Common myeloid progenitor, CD34-positive (primary cell): Measurements from ENCODE around the gene ERRFI1.

Source experiments
- CTCF ChIA-PET: fragments of 350-600 bp; sonication (Branson Sonifier 250); formaldehyde crosslinking; loops from one replicate; lab custom pipeline; 2021; ENCODE audit warnings: antibody characterized with exemption; lab: Charles Lee
- POLR2A ChIA-PET: fragments of 350-600 bp; sonication (Branson Sonifier 250); formaldehyde crosslinking; loops from one replicate; lab custom pipeline; 2021; ENCODE audit warnings: antibody characterized with exemption; lab: Charles Lee
- DNase-seq, 3 donors: peaks; one replicate each; pipeline versions ENCODE4 v3.0.0 to v3.0.0-alpha.2; 2013
- H3K27ac ChIP-seq, 2 experiments: 1 replicate in 1 of 2; 2 replicates in 1 of 2; pipeline ENCODE4 v1.7.0; 2013; ENCODE audit warnings: inconsistent platforms in 2 of 2, low read length in 2 of 2, mild to moderate bottlenecking in 2 of 2, low read depth in 1 of 2, moderate library complexity in 1 of 2; ENCODE audit not compliant: severe bottlenecking in 2 of 2, insufficient read depth in 1 of 2, poor library complexity in 1 of 2
- H3K27me3 ChIP-seq, 5 experiments: replicated peaks in 2 of 5; 1 replicate in 3 of 5; 2 replicates in 2 of 5; pipeline versions ENCODE4 v1.6.1 to v1.7.0; 2013; ENCODE audit warnings: low read length in 4 of 5, mild to moderate bottlenecking in 2 of 5, moderate library complexity in 2 of 5, inconsistent platforms in 1 of 5; ENCODE audit not compliant: insufficient read depth in 5 of 5, control insufficient read depth in 4 of 5
- H3K36me3 ChIP-seq, 4 experiments: 1 replicate in 2 of 4; 2 replicates in 2 of 4; pipeline versions ENCODE4 v1.6.1 to v1.7.0; 2013; ENCODE audit warnings: low read length in 3 of 4, control low read depth in 1 of 4, mild to moderate bottlenecking in 1 of 4; ENCODE audit not compliant: control insufficient read depth in 4 of 4, insufficient read depth in 4 of 4
- H3K4me1 ChIP-seq, 4 experiments: 1 replicate in 3 of 4; 2 replicates in 1 of 4; pipeline versions ENCODE4 v1.6.1 to v1.7.1; 2013; ENCODE audit warnings: low read length in 3 of 4, mild to moderate bottlenecking in 3 of 4, control low read depth in 1 of 4, inconsistent platforms in 1 of 4, moderate library complexity in 1 of 4; ENCODE audit not compliant: control insufficient read depth in 4 of 4, insufficient read depth in 4 of 4; ENCODE audit errors: control extremely low read depth in 1 of 4
- H3K4me3 ChIP-seq, 7 experiments: 1 replicate in 4 of 7; 2 replicates in 3 of 7; pipeline versions ENCODE4 v1.5.1 to v1.7.0; 2013; ENCODE audit warnings: mild to moderate bottlenecking in 7 of 7, low read length in 6 of 7, moderate library complexity in 6 of 7, inconsistent platforms in 2 of 7, low read depth in 2 of 7, control low read depth in 1 of 7; ENCODE audit not compliant: insufficient read depth in 4 of 7, control insufficient read depth in 1 of 7; ENCODE audit errors: extremely low read depth in 1 of 7
- H3K9me3 ChIP-seq, 5 experiments: 1 replicate in 4 of 5; 2 replicates in 1 of 5; pipeline versions ENCODE4 v1.6.1 to v1.7.1; 2013; ENCODE audit warnings: low read length in 4 of 5, mild to moderate bottlenecking in 2 of 5, inconsistent platforms in 1 of 5, low read depth in 1 of 5, moderate library complexity in 1 of 5; ENCODE audit not compliant: control insufficient read depth in 4 of 5, insufficient read depth in 2 of 5; ENCODE audit errors: control extremely low read depth in 1 of 5
- WGBS: methylation state at CpG from one replicate; pipeline ENCODE4 v1.1.5; 2013; ENCODE audit not compliant: insufficient coverage; 5-methylcytosine and 5-hydroxymethylcytosine counted together

Gene ERRFI1

DNA sequence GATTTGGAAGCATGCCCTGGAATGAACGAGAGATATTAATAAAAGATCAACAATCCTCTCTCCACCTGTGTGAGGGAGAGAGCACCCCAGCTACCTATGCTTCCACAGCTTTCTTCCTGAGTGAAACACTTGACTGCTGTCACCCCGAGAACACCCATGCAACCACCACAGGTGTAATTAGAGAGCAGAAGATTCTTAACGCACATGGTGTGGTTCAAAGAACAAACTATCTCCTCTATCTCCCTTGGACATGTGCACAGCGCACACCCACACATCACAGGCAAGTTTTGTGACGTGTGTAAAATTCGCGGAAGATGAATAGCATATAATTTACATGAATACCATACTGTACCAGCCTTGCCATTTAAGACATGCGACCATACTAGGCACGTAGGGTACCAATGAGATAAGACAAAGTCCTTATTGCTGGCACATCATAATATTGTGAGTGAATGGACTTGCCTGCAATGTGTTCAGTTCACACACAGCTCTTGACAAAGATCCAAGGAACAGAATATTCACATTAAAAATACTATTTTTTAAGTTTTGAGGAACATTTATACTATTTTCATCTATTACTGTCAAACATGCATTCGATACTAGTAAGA lies 11.6 kb downstream of the ERRFI1 start:
- Histone ChIP-seq H3K27ac (no peak overlapping the region), H3K4me1 (no peaks in the 10 kb centered on the region), H3K36me3 (no peaks in the 10 kb centered on the region), H3K4me3 (no peak overlapping the region), H3K9me3 (no peaks in the 10 kb centered on the region), H3K27me3 (peaks cover 8 to 18% (median 11%) of the 10 kb centered on the region in 5 experiments)
- POLR2A ChIA-PET, result no interaction called here
- DNase-seq, result no peak
- 100% methylated on average over 2 of the region's 10 CpGs for WGBS
- CTCF ChIA-PET, result interaction anchor here (0.8 to 10.4 kb wide), 16 partner anchors 9 to 353 kb away, joined by 3 to 108 read pairs (median 6); partner anchors contain the start of gene SLC45A1

DNA sequence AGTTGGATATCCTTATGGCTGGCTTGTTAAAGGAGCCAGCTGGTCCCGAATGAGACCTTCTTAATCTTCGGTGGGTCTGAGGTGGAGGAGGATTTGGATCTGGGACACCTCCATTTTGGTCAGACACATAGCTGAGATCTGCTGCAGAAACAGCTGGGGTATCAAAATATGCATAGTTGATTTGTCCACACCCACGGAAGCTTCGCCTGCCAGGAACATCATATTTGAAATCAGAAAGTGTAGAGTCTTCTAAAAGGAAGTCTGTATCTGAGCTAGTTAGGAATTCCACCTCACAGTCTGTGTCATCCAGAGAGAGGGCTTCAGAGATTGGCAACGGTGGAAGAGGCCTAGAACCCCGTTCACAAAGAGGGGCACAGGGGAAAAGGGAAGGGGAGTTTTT lies 12.3 kb downstream of the ERRFI1 start:
- DNase-seq, result no peak
- Histone ChIP-seq H3K4me3 (no peak overlapping the region), H3K27ac (no peak overlapping the region), H3K27me3 (peaks cover 8 to 18% (median 10%) of the 10 kb centered on the region in 5 experiments), H3K4me1 (no peaks in the 10 kb centered on the region), H3K36me3 (no peaks in the 10 kb centered on the region), H3K9me3 (no peaks in the 10 kb centered on the region)
- ChIA-PET CTCF (interaction anchor here (0.8 to 10.4 kb wide), 9 partner anchors 10 to 336 kb away, joined by 3 to 108 read pairs (median 8); partner anchors contain the start of gene SLC45A1), POLR2A (no interaction called here)
- WGBS, result 93% methylated on average over 2 of the region's 6 CpGs

DNA sequence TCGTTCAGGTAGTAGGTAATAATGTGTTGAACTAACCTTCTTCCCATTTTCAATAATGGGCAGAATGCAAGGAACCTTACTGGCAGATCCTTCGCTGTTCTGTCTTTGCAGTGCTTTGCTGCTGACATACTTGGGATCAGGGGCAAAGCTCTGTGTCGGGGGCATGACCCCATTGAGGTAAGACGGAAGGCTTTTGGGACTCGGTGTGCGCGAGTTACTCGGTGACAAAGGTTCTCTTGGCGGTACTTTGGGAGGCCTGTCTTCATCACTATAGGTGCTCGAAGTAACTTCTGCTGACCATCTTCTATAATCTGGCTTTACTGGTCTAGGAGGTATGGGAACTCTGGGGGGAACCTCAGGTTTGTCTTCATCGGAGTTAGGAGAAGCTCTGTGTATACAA lies 12.7 kb downstream of the ERRFI1 start:
- H3K4me3 ChIP-seq, result no peak overlapping the region
- H3K27me3 ChIP-seq, result peaks cover 8 to 18% (median 8%) of the 10 kb centered on the region in 5 experiments
- CTCF ChIA-PET, result interaction anchor here (0.8 to 10.4 kb wide), 6 partner anchors 9 to 336 kb away, joined by 3 to 108 read pairs (median 3); no protein-coding TSS in a partner anchor
- H3K27ac ChIP-seq, result no peak overlapping the region
- WGBS, result 99% methylated on average over 6 of the region's 11 CpGs
- no peaks in the 10 kb centered on the region for H3K9me3 ChIP-seq
- H3K36me3 ChIP-seq, result no peaks in the 10 kb centered on the region
- no peaks in the 10 kb centered on the region for H3K4me1 ChIP-seq
- DNase-seq, result no peak
- POLR2A ChIA-PET, result no interaction called here

DNA sequence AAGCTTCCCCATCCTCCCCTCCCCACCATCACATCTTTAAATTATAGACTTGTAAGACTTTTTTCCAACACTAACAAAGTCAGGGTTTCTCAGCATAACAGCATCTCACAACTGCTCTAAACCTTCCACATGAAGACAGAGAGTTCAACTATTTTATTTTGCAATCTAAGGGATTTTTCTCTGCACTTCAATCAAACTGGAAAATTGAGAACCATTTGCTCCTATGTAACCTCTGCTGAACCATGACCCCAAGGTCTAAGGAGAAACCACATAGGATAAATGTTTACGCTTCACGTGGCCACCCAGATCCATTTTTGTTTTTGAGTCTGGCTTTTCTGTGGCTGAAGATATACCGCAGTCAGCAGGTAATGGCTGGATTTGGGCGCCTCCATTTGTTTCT lies 13.2 kb downstream of the ERRFI1 start:
- DNase-seq, result no peak

DNA sequence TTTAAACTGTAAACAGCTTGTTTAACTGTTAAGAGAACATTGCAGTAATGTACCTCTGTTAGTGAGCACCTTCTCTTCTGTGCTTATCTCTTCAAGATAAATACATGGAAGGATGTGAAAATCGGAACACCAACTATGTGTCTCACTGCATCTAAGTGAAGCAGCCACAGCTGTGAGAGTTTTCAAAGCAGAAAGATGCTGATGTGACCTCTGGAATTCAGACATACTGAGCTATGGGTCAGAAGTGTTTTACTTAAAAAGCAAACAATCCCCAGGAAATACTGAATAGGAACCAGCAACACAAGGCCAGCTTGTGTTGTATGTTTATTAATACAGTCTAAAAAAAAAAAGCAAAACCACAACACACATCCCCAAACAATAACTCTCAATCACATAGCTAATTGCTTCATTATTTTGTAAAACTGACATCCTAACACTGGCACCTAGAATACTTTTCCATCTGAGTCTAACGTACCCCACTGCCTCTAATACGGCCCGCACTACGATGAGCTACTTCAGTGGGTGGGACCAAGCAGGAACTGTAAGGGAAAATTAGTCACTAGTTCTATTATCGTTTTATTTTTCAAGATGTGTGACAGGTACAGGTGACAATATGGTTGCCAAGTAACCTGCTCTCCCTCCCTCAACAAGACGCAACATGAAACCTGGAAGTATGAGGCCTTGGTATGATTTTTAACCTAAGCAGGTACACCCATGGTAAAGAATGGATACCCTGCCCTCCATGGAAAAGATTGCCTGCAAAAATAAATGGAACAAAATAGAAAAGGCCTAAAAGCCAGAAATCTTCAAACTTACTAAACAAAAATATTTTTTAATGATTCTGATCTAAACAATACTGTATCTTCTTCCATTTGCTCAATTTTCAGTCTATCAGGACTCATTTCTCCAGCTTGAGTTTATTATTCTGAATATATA lies 13.9 kb downstream of the ERRFI1 start:
- no peaks in the 10 kb centered on the region for H3K9me3 ChIP-seq
- no peaks in the 10 kb centered on the region for H3K4me1 ChIP-seq

More for the DNA sequence above, 13.2 kb downstream of the ERRFI1 start:
- Histone ChIP-seq H3K36me3 (no peaks in the 10 kb centered on the region), H3K4me1 (no peaks in the 10 kb centered on the region), H3K9me3 (no peaks in the 10 kb centered on the region), H3K4me3 (no peak overlapping the region), H3K27ac (no peak overlapping the region), H3K27me3 (peaks cover 6 to 18% (median 8%) of the 10 kb centered on the region in 5 experiments)
- CTCF ChIA-PET, result interaction anchor here (1.0 to 10.4 kb wide), 7 partner anchors 9 to 337 kb away, joined by 3 to 108 read pairs (median 3); no protein-coding TSS in a partner anchor
- 100% methylated on average over 1 of the region's 4 CpGs for WGBS
- POLR2A ChIA-PET, result no interaction called here

DNA sequence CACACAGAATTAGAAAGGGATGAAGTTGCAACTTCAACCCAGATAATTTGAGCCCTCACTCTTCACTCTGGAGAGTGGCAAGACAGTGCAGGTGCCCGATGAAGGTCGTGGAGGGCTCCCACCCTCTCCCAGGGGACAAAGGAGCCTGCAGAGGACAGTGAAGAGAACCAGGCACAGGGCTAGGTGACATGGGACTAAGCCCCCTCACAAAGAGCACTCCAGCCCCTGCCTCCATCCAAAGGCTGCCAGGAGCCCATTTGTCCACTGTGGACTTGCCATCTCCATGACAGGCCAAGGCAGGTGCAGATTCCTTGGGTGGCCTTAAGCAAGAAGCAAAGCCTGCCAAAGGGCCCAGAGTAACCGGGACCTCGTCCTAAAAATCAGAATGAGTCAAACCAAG lies 15.1 kb downstream of the ERRFI1 start:
- no peak for DNase-seq
- POLR2A ChIA-PET, result no interaction called here
- CTCF ChIA-PET, result interaction anchor here (1.2 to 10.4 kb wide), 4 partner anchors 11 to 339 kb away, joined by 4 to 108 read pairs (median 46); no protein-coding TSS in a partner anchor
- no peak overlapping the region for H3K27ac ChIP-seq
- H3K27me3 ChIP-seq, result peaks cover 0 to 7% (median 4%) of the 10 kb centered on the region in 5 experiments
- H3K36me3 ChIP-seq, result no peaks in the 10 kb centered on the region
- no CpG with 5 or more reads among the region's 4 CpGs for WGBS
- H3K9me3 ChIP-seq, result no peaks in the 10 kb centered on the region
- H3K4me3 ChIP-seq, result no peak overlapping the region
- no peaks in the 10 kb centered on the region for H3K4me1 ChIP-seq

More for the DNA sequence above, 13.9 kb downstream of the ERRFI1 start:
- 96% methylated on average over 5 of the region's 7 CpGs for WGBS
- CTCF ChIA-PET, result interaction anchor here (1.0 to 10.4 kb wide), 9 partner anchors 10 to 338 kb away, joined by 3 to 108 read pairs (median 3); no protein-coding TSS in a partner anchor
- no peak overlapping the region for H3K27ac ChIP-seq
- peaks cover 0 to 13% (median 8%) of the 10 kb centered on the region in 5 experiments for H3K27me3 ChIP-seq
- no peak for DNase-seq
- H3K4me3 ChIP-seq, result no peak overlapping the region
- POLR2A ChIA-PET, result no interaction called here
- H3K36me3 ChIP-seq, result no peaks in the 10 kb centered on the region
